Liver (tissue), 3 donors: ENCODE results near the gene ANKRD44.

Experiments
- FOXA1 ChIP-seq: IDR thresholded peaks from 2 replicates; pipeline ENCODE4 v1.6.1; 2016; ENCODE audit warnings: antibody characterized with exemption
- HNF4G ChIP-seq: IDR thresholded peaks from 2 replicates; pipeline ENCODE4 v1.6.1; 2016; ENCODE audit warnings: antibody characterized with exemption
- JUND ChIP-seq, 2 donors: IDR thresholded peaks; 2 replicates each; pipeline ENCODE4 v1.6.1; 2016; ENCODE audit warnings: antibody characterized with exemption in 2 of 2
- RAD21 ChIP-seq, 2 donors: IDR thresholded peaks; 2 replicates each; pipeline ENCODE4 v1.6.1; 2016; ENCODE audit warnings: antibody characterized with exemption in 2 of 2, mild to moderate bottlenecking in 2 of 2
- TAF1 ChIP-seq: conservative IDR thresholded peaks from 2 replicates; pipeline ENCODE4 v1.6.1; 2016; ENCODE audit warnings: antibody characterized with exemption, mild to moderate bottlenecking
- YY1 ChIP-seq: IDR thresholded peaks from 2 replicates; pipeline ENCODE4 v1.6.1; 2016; ENCODE audit warnings: antibody characterized with exemption, mild to moderate bottlenecking
- ZBTB33 ChIP-seq: IDR thresholded peaks from 2 replicates; pipeline ENCODE4 v1.6.1; 2016; ENCODE audit warnings: antibody characterized with exemption
- TF ChIP-seq, protein P1 (sequence below): fragments of 150-350 bp; IDR thresholded peaks from 2 replicates; pipeline ENCODE4 v1.5.1; 2017; ENCODE audit warnings: improper control_type of control experiment, low read depth, low read length; ENCODE audit not compliant: missing input control
- TF ChIP-seq, protein P2 (sequence below): IDR thresholded peaks from 2 replicates; pipeline ENCODE4 v1.6.1; 2016; ENCODE audit warnings: antibody characterized with exemption, mild to moderate bottlenecking
- TF ChIP-seq, protein P3 (sequence below): IDR thresholded peaks from 2 replicates; pipeline ENCODE4 v1.6.1; 2016; ENCODE audit warnings: antibody characterized with exemption
- TF ChIP-seq, protein P4 (sequence below): IDR thresholded peaks from 2 replicates; pipeline ENCODE4 v1.6.1; 2016; ENCODE audit warnings: antibody characterized with exemption
- donor health status: healthy.
- donor health status: healthy.

DNA sequence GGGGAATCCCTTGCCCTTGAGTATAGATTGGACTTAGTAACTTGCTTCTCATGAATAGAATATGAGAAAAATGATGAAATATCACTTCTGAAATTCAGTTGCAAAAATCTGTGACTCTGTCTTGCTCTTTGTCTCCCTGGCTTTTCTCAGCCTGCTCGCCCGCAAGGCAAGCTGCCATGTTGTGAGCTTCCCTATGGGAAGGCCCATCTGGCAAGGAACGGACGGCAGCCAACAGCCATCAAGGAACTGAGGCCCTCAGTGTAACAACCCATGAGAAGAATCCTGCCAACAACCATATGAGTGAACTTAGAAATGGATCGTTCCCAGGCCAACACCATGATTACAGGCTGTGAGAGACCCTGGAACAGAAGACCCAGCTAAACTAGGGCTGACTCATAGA, 325.7 kb downstream of the ANKRD44 start:
- no peak for TF ChIP-seq YY1
- TF ChIP-seq, protein P1, sequence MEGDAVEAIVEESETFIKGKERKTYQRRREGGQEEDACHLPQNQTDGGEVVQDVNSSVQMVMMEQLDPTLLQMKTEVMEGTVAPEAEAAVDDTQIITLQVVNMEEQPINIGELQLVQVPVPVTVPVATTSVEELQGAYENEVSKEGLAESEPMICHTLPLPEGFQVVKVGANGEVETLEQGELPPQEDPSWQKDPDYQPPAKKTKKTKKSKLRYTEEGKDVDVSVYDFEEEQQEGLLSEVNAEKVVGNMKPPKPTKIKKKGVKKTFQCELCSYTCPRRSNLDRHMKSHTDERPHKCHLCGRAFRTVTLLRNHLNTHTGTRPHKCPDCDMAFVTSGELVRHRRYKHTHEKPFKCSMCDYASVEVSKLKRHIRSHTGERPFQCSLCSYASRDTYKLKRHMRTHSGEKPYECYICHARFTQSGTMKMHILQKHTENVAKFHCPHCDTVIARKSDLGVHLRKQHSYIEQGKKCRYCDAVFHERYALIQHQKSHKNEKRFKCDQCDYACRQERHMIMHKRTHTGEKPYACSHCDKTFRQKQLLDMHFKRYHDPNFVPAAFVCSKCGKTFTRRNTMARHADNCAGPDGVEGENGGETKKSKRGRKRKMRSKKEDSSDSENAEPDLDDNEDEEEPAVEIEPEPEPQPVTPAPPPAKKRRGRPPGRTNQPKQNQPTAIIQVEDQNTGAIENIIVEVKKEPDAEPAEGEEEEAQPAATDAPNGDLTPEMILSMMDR = no peak
- no peak for TF ChIP-seq TAF1
- TF ChIP-seq JUND (IDR thresholded peaks at IDR 0.05) = no peak
- TF ChIP-seq, protein P2, sequence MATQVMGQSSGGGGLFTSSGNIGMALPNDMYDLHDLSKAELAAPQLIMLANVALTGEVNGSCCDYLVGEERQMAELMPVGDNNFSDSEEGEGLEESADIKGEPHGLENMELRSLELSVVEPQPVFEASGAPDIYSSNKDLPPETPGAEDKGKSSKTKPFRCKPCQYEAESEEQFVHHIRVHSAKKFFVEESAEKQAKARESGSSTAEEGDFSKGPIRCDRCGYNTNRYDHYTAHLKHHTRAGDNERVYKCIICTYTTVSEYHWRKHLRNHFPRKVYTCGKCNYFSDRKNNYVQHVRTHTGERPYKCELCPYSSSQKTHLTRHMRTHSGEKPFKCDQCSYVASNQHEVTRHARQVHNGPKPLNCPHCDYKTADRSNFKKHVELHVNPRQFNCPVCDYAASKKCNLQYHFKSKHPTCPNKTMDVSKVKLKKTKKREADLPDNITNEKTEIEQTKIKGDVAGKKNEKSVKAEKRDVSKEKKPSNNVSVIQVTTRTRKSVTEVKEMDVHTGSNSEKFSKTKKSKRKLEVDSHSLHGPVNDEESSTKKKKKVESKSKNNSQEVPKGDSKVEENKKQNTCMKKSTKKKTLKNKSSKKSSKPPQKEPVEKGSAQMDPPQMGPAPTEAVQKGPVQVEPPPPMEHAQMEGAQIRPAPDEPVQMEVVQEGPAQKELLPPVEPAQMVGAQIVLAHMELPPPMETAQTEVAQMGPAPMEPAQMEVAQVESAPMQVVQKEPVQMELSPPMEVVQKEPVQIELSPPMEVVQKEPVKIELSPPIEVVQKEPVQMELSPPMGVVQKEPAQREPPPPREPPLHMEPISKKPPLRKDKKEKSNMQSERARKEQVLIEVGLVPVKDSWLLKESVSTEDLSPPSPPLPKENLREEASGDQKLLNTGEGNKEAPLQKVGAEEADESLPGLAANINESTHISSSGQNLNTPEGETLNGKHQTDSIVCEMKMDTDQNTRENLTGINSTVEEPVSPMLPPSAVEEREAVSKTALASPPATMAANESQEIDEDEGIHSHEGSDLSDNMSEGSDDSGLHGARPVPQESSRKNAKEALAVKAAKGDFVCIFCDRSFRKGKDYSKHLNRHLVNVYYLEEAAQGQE = no peak
- TF ChIP-seq FOXA1 = no peak
- TF ChIP-seq, protein P3, sequence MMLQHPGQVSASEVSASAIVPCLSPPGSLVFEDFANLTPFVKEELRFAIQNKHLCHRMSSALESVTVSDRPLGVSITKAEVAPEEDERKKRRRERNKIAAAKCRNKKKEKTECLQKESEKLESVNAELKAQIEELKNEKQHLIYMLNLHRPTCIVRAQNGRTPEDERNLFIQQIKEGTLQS = no peak
- TF ChIP-seq RAD21 (IDR thresholded peaks at IDR 0.05) = no peak
- TF ChIP-seq, protein P4, sequence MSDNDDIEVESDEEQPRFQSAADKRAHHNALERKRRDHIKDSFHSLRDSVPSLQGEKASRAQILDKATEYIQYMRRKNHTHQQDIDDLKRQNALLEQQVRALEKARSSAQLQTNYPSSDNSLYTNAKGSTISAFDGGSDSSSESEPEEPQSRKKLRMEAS = no peak
- TF ChIP-seq HNF4G = no peak
- TF ChIP-seq ZBTB33 = no peak
